SHP77 (cell line): ENCODE data around the gene CEP131.

Experiments
- DNase-seq, 2 experiments: peaks; one replicate each; lab custom pipeline; 2025; lab: John Stamatoyannopoulos, UW

The CEP131 gene

DNA sequence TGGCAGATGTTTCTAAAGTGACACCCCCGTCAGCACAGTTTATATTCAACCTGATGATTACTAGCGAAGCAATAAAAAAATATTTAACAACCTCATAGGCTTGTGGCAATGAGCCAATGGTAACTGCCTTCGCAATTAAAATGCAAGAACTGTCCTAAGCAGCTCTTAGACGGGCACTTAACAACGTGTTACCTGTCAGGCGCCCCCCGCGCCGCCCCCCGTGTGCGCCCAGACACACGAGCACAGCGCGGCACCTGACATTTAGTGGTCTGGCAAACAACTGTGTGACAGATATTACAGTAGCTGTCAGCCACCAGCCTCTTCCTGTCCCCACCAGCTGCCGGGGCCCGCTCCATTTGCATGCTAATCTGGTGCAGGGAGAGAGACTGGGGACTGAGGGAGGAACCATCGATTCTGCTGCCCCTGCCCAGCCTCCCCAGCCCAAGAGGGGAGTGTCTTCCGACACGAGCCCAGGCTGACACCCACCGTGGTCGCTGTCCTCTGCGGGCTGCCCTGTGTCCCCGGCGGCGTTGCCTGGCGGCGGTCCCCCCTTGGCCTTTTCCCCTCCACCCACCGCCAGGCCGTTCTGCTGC, 29.0 kb upstream of the CEP131 start:
- peak; percentile 94 to 96 for DNase-seq

DNA sequence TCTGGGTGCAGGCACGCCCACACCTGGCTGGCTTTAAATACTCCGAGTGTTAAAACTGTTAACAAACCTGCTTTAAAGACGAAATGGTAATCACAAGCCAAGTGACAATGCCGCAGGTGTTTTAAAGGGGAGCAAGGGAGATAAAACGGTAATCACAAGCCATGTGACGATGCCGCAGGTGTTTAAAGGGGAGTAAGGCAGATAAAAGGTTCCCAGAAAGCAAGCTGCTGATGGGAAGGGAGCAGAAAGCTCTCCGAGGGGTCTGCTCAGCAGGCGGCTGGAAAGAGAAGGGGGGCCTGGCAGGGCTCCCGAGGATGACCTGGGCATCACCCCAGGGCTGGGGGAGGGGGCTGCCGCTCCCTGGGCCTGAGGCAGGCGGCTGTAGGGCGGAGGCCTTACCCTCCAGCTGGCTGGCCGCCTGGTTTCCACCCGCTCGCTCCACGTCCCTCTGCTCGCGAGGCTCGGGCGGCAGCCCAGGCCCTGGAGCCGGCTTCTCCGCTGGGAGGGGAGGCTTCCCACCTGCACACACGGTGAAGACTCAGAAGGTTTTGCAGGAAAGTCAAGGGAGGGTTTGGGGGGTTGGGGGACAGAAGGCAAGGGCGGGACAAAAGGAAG, 28.4 kb upstream of the CEP131 start:
- peak; percentile 94 to 96 for DNase-seq

DNA sequence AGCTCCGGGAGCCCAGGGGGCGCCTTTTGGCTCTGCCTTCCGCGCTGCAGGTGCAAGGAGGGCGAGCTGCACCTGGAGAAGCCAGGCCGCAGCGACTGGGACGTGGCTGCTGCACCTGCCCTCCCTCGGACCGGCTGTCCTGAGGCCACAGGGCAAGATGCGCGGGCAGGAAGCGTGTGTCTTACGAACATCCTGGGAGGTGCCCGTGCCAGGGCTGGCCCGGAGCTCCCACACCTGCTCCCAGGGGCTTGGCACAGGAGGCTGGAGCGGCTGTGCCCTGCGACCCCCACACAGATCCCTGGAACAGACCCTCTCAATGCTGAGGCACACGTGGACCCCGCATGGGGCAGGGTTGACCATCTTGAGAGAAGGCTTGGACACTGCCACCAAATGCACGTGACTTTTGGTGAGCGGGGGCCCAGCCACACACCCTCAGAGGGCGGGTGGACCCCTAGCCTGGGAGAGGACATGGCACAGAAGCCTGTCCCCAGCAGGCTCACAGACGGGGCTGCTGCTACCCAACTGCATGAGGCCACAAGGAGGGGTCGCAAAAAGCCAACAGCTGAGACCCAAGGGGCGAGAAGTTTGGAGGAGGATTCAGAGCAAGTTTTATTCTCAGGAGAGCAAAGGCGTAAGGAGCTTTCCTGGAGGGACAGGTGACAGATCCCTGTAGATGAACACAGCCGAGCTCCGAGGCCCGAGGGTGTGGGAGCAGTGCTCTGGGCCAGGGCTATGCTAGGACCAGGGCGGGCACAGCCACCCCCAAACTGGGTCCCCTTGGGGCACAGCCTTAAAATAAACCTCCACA, 27.7 kb upstream of the CEP131 start:
- peak; percentile 35 to 81 for DNase-seq

DNA sequence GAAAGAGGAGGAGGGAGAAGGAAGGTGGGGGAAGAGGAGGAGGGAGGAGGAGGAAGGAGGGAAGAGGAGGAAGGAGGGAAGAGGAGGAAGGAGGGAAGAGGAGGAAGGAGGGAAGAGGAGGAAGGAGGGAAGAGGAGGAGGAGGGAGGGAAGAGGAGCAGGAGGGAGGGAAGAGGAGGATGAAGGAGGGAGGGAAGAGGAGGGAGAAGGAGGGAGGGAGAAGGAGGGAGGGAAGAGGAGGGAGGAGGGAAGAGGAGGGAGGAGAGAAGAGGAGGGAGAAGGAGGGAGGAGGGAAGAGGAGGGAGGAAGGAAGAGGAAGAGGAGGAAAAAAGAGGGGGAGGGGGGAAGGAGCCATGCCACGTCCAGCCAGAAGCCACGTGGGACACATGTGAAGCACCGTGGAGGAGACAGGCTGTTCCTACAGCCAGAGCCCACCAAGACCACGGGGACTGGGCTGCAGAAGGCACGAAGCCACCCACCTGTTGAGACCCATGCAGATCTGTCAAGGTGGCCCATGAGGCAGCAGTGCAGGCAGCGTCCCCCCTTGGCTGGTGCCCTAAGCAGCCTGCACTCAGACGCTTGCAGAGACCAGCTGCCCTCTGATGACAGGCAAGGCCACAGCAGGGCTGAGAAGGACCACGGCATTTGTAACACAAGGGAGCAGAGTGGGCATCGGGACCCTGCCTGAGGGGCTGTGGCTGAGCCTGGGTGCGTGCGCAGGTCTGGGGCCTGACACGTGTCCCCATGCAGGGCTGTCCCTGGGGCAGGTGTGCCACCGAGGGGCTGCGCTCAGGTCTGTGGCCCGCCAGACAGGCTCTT, 26.7 kb upstream of the CEP131 start:
- DNase-seq: no peak

DNA sequence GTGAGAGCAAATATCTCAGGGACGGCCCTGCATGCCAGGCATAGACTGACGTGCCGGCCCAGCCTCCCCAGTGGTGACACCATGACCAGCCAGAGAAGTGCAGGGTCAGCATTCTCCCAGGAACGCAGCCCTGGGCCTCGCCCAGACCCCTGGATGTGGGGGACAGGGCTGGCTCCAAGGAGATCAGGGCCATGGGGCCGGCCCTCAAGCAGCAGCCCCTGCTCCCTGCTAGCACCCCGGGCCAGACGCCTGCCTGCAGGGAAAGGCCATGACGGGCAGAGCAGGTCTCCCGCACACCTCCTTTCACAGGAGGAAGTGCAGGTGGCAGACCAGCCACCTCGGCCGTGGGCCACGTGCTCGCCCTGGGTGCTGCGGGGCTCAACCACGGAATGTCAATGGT, 25.9 kb upstream of the CEP131 start:
- no peak for DNase-seq

DNA sequence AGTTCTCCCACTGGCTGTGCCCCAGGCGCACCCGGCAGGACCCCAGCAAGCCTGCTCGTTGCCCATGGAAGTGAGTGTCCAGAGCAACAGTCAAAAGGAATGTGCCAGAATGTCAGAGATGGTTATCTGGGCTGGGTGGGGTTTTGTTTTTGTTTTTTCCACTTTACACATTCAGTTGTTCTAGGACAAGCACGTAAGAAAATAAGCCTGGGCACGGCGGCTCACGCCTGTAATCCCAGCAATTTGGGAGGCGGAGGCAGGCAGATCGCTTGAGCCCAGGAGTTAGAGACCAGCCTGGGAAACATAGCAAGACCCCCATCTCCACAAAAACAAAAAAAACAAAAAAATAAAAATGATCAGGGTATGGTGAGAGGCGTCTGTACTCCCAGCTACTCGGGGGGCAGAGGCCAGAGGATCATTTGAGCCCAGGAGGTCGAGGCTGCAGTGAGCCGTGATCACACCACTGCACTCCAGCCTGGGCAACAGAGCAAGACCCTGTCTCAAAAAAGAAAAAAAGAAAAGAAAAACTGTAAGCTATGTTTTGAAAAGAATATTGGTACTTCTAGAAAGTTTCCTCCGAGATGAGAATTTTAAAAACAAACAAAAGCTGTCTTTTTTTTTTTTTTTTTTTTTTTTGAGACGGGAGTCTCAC, 24.7 kb upstream of the CEP131 start:
- no peak for DNase-seq

DNA sequence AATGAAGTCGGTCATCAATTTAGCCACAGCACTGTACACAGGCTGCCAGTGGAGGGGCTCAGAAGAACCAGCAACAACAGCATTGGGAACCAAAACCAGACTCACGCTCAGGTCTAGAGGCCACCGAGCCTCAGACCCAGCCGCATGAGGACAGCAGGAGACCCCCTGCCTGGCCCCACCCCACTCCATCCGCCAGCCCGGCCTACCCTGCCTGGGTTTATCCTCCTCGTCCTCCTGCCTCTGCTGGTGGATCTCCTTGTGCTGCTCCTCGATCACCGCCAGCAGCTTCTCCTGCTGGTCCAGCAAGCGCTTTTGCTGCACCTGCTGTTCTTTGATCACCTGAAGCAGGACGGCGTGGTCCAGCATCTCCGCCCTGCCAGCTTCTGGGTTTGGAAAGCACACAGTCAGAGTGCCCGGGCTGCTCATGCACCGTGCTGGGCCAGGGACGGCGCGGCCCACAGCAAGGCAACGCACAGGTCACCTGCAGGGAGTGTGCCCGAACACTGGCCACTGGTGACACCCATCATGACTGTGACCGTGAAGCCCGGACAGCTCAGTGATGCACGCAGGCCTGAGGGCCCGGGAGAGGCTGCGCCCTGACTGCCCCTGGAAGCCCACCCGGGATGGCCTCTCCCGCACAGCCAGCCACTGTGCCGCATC, 24.0 kb upstream of the CEP131 start:
- no peak for DNase-seq

DNA sequence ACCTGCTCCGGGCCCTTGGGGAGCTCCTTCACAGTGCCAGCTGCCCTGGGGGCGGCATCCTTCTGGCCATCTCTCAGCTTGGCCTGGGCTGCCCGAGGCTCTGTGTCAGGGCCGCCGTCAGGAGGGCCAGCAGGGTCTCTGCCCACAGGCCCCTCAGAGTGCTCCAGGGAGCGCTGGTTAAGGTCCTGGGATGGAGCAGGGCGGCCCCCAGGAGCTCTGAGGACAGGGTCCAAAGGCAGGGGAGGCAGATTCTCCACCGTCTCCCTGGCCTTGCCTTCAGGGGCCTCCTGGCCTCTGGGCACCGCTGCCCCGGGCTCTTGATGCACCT, 23.5 kb upstream of the CEP131 start:
- DNase-seq: no peak

DNA sequence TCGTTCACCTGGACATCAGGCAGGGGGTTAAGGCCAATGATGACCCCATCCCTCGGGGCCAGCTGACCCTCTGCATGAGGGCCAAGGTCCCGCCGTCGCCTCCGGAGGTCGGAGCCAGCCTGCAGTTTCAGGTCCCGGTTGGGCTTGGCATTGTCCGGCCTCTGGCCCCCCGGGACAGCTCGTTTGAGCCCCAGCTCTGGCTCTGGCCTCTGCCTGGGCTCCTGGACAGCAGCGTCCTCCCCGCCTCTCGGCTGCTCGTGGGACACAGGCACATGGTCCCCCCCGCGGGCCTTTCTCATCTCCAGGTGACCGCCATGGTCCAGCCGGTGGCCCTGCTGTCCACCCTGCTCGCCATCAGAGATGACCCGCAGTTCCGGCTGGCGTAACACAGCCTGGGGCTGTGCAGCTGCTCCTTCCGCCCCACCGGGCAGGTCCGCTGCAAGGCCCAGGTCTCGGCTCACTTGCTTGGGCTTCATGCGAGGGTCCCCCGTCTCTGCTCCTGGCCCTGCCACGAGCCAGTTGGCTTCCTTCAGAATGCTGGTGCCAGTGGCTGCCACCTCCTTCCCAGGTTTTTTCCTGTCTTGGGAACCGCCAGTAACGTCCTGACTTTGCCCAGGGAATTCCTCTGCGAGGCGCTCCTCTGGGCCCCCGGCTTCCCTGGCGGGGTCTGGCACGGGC, 23.0 kb upstream of the CEP131 start:
- DNase-seq: no peak

DNA sequence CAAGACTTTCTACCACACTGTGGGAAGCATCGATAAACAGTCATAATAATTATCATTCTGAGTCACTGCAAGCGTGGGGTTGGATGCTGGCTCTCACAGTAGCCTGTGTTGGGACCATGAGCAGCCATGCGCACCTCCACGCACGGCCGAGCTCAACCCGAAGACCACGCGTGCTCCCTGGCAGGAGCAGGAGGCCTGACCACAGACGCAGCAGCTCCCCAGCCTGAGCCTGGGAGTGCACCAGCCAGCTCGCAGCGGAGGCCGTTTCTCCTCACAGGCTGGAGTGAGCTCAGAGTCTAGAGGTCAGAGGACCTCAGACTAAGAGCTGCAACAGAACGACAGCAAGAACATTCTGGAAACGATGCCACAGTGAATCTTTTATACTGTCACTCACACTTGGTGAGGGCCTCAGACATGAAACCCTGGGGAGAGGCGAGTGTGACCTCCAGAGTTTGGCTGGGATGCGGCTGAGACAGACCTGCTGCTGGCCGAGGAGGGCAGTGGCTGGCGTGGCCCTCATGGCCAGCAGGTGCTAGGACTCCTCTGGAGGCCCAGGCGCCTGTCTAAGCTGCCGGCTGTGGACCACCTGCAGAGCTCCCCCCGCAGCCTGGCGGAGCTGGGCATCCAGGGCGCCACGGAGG, 22.4 kb upstream of the CEP131 start:
- no peak for DNase-seq

DNA sequence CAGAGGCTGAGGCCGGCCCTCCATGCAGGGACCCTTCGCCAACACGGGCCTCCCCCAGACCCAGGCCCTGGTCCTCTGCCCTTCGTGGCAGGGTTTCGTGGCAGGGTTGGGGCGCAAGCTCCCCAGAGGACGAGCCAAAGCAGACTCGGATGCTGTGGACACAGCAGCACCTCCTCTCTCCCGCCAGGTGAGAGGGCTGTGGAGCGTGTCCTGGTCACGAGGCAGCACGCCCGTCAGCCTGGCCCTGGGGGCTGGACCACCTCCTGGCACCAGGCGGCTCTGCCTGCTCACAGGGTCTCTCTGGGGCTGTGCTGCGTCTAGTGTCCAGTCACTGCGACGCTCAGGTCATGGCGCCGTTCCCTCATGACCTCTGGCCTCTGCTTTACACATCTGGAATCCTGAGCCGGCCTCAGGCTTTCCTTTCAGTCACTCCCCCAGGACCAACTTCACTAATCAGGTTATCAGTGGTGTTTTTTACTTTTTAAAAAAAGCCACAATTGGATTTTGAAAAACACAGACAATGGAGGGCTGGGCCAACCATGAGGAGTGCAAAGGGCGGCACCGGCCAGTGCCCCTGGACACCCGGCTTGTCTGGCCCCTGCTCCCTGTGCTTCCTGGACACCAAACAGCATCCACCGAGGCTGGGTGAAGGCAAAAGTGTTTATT, 21.7 kb upstream of the CEP131 start:
- no peak for DNase-seq

DNA sequence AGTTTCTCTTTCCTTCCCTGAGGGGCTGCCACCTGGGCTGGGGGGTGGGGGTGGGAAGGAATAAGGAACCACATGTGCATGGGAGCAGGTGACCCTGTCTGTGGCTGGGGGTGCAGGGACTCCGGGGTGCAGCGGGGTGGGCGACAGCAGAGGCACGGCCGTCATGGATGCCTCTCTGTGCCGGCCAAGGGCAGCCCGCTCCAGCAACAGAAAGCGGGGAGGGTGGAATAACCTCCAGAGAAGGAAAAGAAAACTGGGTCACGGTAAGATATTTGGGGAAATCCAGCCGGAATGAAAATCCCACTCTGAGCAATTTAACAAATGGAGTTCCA, 20.5 kb upstream of the CEP131 start:
- DNase-seq: no peak

DNA sequence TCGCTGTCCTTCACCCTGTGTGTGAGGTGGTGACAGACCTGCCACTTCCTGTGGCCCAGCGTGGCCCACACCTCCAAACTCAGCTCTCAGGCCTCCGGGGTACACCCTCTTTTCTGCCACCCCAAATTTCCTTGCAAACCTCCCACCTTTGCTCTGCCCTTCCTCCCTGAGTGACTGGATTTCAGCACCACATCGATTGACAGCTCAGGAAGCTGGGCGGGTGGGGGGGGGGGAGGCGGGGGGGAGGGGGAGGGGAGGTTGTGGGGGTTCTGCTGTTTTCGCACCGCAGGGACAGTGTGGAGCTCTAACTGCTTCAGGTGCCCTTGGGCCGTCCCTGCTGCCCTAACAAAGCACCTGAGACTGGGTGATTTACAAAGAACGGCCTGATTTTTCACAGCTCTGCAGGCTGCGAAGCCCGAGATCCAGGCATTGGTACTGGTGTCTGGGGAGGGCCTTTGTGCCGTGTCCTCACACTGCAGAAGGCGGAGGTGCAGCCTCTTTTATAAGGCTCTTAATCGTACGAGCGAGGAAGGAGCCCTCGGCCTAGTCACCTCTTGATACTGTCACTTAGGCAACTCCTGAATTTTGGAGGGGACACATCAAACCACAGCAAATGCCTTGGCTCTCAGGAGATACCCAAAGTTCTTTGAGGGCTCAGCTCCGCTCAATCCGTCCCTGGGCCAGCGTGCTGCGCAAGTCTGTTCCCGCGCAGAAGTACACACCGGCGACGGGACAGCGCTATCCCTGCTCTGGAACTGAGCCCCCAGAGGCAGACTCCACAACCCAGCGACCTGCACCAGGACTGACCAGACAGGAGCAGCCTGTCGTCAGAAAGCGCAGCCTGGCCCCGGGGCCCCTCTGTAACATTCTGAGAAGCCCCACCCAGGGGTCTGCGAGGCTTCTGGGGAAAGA, 19.9 kb upstream of the CEP131 start:
- DNase-seq: no peak

DNA sequence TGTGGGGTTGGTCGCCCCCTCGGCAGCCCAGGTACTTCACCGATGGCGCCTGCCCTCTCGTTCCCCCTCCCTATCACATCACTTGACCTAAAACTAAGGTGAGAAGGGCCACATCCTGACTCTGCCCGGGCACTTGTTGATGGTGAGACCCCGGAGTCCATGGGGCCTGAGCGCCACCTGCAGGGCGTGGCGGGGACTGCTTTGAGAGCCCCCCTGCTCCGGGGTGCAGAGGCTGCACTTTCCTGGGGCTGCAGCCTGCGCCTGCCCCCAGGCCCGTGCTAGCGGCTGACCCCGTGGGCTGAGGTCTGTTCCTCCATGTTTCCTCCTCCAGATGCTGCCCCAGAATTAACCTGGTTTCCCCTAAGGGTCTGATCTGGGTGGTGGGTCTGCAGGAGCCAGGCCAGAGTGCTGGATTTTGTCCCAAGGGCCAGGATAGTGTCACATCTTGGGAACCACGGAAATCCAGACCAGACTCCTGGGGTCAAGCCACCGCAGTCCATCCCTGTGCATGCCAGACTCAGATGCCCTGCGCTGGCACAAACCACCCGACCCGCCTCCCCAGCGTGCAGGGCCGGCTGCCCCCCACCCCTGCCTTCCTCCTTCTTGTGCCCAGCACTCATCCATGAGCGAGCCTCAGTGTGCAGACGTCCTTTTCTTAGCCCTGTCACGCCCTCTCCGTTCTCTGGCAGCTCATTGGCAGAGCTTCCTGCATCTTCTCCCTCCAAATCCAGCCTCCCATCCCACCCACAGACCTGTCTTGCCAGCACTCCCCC, 19.1 kb upstream of the CEP131 start:
- peak; percentile 41 to 56 for DNase-seq

DNA sequence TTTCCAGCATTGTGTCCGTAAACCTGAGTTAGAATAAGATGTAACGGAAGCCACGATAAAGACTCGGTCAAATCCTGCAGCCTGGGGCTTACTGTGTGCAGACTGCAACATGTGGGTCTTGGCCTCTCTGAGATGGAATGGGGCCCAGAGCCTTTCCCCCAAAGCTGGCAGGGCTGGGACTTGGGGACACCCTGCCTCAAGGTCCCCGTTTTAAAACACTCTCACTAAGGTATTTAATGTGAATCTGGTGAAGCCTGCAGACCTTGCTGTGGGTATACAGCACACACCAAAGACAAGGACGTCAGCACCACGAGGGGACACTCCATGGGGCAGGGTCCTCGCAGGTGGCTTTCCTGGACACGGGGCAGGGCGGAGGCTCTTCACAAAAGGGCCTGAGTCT, 18.4 kb upstream of the CEP131 start:
- no peak for DNase-seq

DNA sequence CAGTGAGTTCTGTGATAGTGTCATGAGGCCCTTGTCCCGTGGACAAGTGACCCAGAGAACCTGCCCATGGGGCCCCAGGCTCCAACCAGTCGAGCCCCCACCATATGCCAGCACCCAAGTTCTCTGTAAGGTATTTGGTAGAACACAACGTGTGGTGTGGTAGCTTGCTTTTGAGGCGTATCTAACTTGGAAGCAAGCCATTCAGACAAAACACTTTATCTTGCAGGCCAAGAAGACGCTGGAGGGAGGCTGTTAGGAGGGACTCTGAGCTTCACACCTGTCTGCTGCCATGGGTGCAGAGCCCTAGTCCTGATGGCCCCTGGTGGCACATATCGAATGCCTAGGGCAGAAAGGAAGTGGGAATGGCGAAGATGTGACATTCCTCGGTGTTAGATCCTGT, 18.0 kb upstream of the CEP131 start:
- no peak for DNase-seq

DNA sequence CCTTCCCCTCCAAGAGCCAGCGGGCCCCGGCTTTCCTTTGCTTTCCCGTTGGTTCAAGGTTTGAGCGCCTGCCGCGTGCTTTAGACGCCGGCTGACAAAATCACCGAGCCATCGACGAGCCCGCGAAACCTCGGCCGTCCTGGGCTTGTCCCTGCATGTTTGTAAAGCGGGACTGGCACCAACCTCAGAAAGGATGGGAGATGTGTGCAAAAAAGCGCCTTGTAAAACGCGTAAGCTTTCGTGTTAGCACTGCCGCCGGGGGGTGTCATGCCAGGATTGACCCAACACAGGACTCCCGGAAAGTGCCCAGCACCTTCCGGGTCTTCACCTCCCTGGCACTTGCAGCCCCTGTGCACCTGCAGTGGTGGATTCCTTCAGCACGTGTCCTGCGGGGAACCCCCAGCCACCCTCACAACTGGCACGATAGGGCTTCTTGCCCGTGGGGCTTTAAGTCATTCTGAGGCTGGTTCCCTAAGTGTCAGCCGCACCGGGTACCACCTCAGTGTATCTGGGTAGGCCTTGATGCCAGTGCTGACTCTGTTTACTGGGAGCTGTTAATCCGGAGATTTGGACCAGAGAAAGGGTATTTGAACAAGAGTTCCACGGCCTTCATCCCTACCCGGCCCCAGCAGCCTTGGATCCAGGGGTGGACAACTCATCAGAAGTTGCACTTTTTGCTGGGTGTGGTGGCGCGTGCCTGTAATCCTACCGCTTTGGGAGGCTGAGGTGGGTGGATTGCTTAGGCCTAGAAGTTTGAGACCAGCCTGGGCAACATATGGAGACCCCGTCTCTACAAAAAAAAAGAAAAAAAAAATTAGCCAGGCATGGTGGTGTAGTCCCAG, 17.2 kb upstream of the CEP131 start:
- DNase-seq: no peak
